ENCODE data around the gene TMEM176B.

DNA sequence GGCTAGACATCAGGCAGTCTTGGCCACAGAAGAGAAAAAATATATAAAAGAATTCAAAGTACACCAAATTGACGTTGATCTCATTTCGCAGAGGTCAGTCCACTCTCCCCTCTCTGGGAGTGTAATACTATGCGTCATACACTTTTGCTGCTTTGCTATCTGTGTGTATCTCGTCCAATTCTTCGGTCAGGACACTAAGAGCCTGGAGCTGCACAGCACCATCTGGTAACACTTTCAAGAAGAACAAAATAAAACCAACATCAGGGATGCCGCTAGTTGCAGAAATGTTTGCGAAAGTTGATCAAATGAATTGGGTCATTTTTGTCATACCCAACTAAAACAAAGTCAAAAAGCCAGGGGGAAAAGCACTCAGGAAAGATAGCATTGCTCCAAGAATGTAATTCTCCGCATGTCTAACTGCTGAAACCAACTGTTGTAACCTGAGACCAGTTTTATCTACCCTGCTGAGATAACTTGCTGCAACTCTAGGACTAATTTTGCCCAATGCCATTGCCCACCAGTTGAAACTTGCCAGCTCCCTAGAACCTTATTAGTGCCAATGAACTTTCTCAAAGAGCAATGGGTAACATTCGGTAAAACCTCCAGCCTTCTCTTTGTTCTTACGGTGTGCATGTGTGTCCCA lies 23.4 kb upstream of the TMEM176B start:
- TF ChIP-seq, protein P1, sequence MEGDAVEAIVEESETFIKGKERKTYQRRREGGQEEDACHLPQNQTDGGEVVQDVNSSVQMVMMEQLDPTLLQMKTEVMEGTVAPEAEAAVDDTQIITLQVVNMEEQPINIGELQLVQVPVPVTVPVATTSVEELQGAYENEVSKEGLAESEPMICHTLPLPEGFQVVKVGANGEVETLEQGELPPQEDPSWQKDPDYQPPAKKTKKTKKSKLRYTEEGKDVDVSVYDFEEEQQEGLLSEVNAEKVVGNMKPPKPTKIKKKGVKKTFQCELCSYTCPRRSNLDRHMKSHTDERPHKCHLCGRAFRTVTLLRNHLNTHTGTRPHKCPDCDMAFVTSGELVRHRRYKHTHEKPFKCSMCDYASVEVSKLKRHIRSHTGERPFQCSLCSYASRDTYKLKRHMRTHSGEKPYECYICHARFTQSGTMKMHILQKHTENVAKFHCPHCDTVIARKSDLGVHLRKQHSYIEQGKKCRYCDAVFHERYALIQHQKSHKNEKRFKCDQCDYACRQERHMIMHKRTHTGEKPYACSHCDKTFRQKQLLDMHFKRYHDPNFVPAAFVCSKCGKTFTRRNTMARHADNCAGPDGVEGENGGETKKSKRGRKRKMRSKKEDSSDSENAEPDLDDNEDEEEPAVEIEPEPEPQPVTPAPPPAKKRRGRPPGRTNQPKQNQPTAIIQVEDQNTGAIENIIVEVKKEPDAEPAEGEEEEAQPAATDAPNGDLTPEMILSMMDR (IDR thresholded peaks at IDR 0.05), result no peak
- TF ChIP-seq EP300 (IDR thresholded peaks at IDR 0.05), result no peak
- TF ChIP-seq POLR2A (IDR thresholded peaks at IDR 0.05), result no peak
